Endothelial cell of umbilical vein (primary cell): ENCODE data around the gene MYCBP2. TPM values are rescaled to one million over a fixed set of nuclear protein-coding genes. Genes with fewer than 3 reads are reported as not detected.

ENCODE experiments used
- BruUV-seq: library from RNA; stranded (reverse); fragments of 400-500 nt; replicated peaks from 2 replicates; lab custom pipeline; 2021; lab: Mats Ljungman, UMichigan
- CTCF ChIA-PET: fragments of 300-600, 350-600 bp; sonication (Branson Sonifier 250); formaldehyde crosslinking; loops from one replicate; lab custom pipeline; 2021; ENCODE audit warnings: antibody characterized with exemption, inconsistent platforms; lab: Charles Lee
- POLR2A ChIA-PET: fragments of 300-600, 350-600 bp; sonication (Branson Sonifier 250); formaldehyde crosslinking; loops from one replicate; lab custom pipeline; 2021; ENCODE audit warnings: antibody characterized with exemption, inconsistent platforms; lab: Charles Lee
- DNase-seq: peaks from one replicate; pipeline ENCODE4 v3.0.0-alpha.2; 2011; ENCODE audit warnings: low read depth, low spot score
- FAIRE-seq: peaks from 2 replicates; lab custom pipeline; 2011; peaks lifted over from hg19 to GRCh38; lab: Jason Lieb, UNC
- H2AFZ ChIP-seq: 2 replicates; pipeline ENCODE4 v1.6.0; 2012; ENCODE audit warnings: low read depth, low read length, control low read depth, inconsistent platforms
- H3K27ac ChIP-seq: 2 replicates; pipeline ENCODE4 v1.5.1; 2011; ENCODE audit warnings: low read depth, mild to moderate bottlenecking, control low read depth, low read length, moderate library complexity; ENCODE audit not compliant: insufficient read depth
- H3K27me3 ChIP-seq, 2 experiments: 2 replicates each; pipeline versions ENCODE4 v1.6.0 to v1.6.1; 2011; ENCODE audit warnings: low read length in 2 of 2, mixed read lengths in 1 of 2; ENCODE audit not compliant: control insufficient read depth in 2 of 2, insufficient read depth in 2 of 2
- H3K36me3 ChIP-seq, 2 experiments: 2 replicates in 1 of 2; 3 replicates in 1 of 2; pipeline ENCODE4 v1.5.1; 2011; ENCODE audit warnings: low read length in 2 of 2, mild to moderate bottlenecking in 1 of 2, moderate library complexity in 1 of 2; ENCODE audit not compliant: control insufficient read depth in 2 of 2, insufficient read depth in 2 of 2; ENCODE audit errors: extremely low read depth in 1 of 2
- H3K4me1 ChIP-seq: 3 replicates; pipeline ENCODE4 v1.5.1; 2011; ENCODE audit warnings: mild to moderate bottlenecking, low read length; ENCODE audit not compliant: control insufficient read depth, insufficient read depth; ENCODE audit errors: extremely low read depth
- H3K4me2 ChIP-seq: 2 replicates; pipeline ENCODE4 v1.6.1; 2011; ENCODE audit warnings: low read length, control low read depth, mixed read lengths; ENCODE audit not compliant: insufficient read depth
- H3K4me3 ChIP-seq, 3 experiments: fragments of 200-600 bp in 1 of 3; sonication (generic), shearing (Covaris generic) in 1 of 3; replicated peaks in 1 of 3; 2 replicates each; pipeline ENCODE4 v1.5.1; 2011 to 2016; ENCODE audit warnings: control low read depth in 3 of 3, low read length in 3 of 3, mild to moderate bottlenecking in 2 of 3, inconsistent platforms in 1 of 3, low read depth in 1 of 3, moderate library complexity in 1 of 3; ENCODE audit not compliant: insufficient read depth in 1 of 3
- H3K79me2 ChIP-seq: 2 replicates; pipeline ENCODE4 v1.6.0; 2012; ENCODE audit warnings: low read length, inconsistent platforms; ENCODE audit not compliant: control insufficient read depth, insufficient read depth
- H3K9ac ChIP-seq: replicated peaks from 2 replicates; pipeline ENCODE3; 2011; ENCODE audit warnings: low read length, control low read depth; ENCODE audit not compliant: insufficient read depth; ENCODE audit errors: extremely low read depth
- H3K9me1 ChIP-seq: replicated peaks from 3 replicates; pipeline ENCODE4 v1.6.0; 2011; ENCODE audit warnings: mild to moderate bottlenecking, low read length; ENCODE audit not compliant: control insufficient read depth, insufficient read depth; ENCODE audit errors: extremely low read depth
- H3K9me3 ChIP-seq: replicated peaks from 2 replicates; pipeline ENCODE4 v1.5.1; 2012; ENCODE audit warnings: low read length, inconsistent platforms; ENCODE audit not compliant: control insufficient read depth, insufficient read depth
- H4K20me1 ChIP-seq: replicated peaks from 2 replicates; pipeline ENCODE3; 2011; ENCODE audit warnings: mild to moderate bottlenecking, low read length; ENCODE audit not compliant: control insufficient read depth, insufficient read depth; ENCODE audit errors: extremely low read depth
- EZH2 ChIP-seq: IDR thresholded peaks from 2 replicates; pipeline ENCODE4 v1.6.1; 2012; ENCODE audit warnings: borderline replicate concordance, low read depth, mild to moderate bottlenecking, moderate library complexity, low read length, inconsistent platforms; ENCODE audit not compliant: severe bottlenecking
- FOS ChIP-seq: IDR thresholded peaks from 2 replicates; pipeline ENCODE4 v1.6.1; 2011; ENCODE audit warnings: mild to moderate bottlenecking, low read length, moderate library complexity, borderline replicate concordance; ENCODE audit not compliant: insufficient read depth
- GATA2 ChIP-seq: IDR thresholded peaks from 2 replicates; pipeline ENCODE4 v1.7.0; 2011; ENCODE audit warnings: low read depth, mild to moderate bottlenecking, moderate library complexity, mixed read lengths, low read length; ENCODE audit not compliant: insufficient read length, insufficient read depth
- JUN ChIP-seq: IDR thresholded peaks from 2 replicates; pipeline ENCODE4 v1.6.1; 2011; ENCODE audit warnings: borderline replicate concordance, low read depth; ENCODE audit not compliant: insufficient read length, insufficient read depth
- MYC ChIP-seq: IDR thresholded peaks from one replicate; pipeline ENCODE4 v1.6.1; 2011; ENCODE audit warnings: mild to moderate bottlenecking, low read depth, low read length
- POLR2A ChIP-seq: IDR thresholded peaks from 2 replicates; pipeline ENCODE4 v1.6.1; 2012; ENCODE audit warnings: low read depth, mild to moderate bottlenecking, control low read depth, low read length
- POLR2AphosphoS5 ChIP-seq: IDR thresholded peaks from 2 replicates; pipeline ENCODE4 v1.6.1; 2012; ENCODE audit warnings: low read depth, mild to moderate bottlenecking, control low read depth, low read length, moderate library complexity; ENCODE audit not compliant: insufficient read depth
- dilution Hi-C: fragments of 300-500 bp; cut with MboI; formaldehyde crosslinking; loops from one replicate; pipeline ENCODE4 v1.15.0; 2019; ENCODE audit warnings: low sequenced_read_pairs; ENCODE audit not compliant: extremely low pct_ligation_motif_present
- intact Hi-C: fragments of 100-400 bp; cut with micrococcal nuclease; formaldehyde crosslinking; loops from one replicate; pipeline ENCODE4 v1.10.0; 2022
- polyA plus RNA-seq, 4 experiments: library from polyadenylated mRNA; depleted of rRNA in 3 of 4; stranded (reverse) in 3 of 4; unstranded in 1 of 4; fragments of >200 nt; gene quantifications; 2 replicates each; pipeline versions ENCODE4 v1.2.1 to v1.2.3, GENCODE V29; 2011 to 2012; ENCODE audit warnings: missing spikeins in 1 of 4
- total RNA-seq: library from RNA; stranded (reverse); gene quantifications from 2 replicates; pipeline ENCODE4 v1.2.3, GENCODE V29; 2021
- TF ChIP-seq, protein P1 (sequence below), 2 donors: IDR thresholded peaks; 1 replicate in 1 of 2; 2 replicates in 1 of 2; pipeline ENCODE4 v1.5.1; 2011; ENCODE audit warnings: low read length in 2 of 2, mild to moderate bottlenecking in 2 of 2, moderate library complexity in 2 of 2, control low read depth in 1 of 2, inconsistent platforms in 1 of 2, low read depth in 1 of 2; ENCODE audit not compliant: insufficient read depth in 1 of 2; ENCODE audit errors: extremely low read depth in 1 of 2
- TF ChIP-seq, protein P2 (sequence below): IDR thresholded peaks from 2 replicates; pipeline ENCODE4 v1.6.1; 2011; ENCODE audit not compliant: insufficient read depth, insufficient read length

The MYCBP2 gene
- total and polyA plus RNA-seq, 2 donors (not counting 3 experiments of a cell fraction or from before 2014, with no cell fraction given), result 30.5 to 89.8 TPM

DNA sequence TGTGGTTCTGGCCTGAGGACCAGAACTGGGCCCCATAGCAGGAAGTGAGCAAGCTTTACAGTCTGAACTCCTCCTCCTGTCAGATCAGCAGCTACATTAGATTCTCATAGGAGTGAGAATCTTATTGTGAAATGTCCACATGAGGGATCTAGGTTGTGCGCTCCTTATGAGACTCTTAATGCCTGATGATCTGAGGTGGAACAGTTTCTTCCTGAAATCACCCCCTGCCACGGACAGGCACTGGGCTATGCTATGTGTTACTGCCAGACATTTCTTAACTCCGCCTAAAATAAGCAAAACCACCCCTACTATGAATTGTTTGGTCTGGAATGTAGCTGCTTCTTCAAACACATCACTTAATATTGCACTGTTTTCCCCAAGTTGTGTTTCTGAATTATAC, 304.6 kb downstream of the MYCBP2 start:
- ChIA-PET CTCF (interaction anchor here (0.8 to 1.0 kb wide), 2 partner anchors 41 to 1335 kb away, joined by 3 read pairs; no protein-coding TSS in a partner anchor), POLR2A (no interaction called here)
- Histone ChIP-seq H3K79me2 (peaks cover 84% of the 10 kb centered on the region), H3K4me1 (peaks cover 21% of the 10 kb centered on the region), H3K4me2 (no peak overlapping the region), H2AFZ (no peak overlapping the region), H3K36me3 (peaks cover 2 to 6% of the 10 kb centered on the region in 2 experiments), H4K20me1 (peaks cover 17% of the 10 kb centered on the region), H3K9me3 (no peaks in the 10 kb centered on the region), H3K27ac (no peak overlapping the region), H3K9ac (no peak overlapping the region), H3K4me3 (no peak overlapping the region), H3K9me1 (no peaks in the 10 kb centered on the region), H3K27me3 (no peaks in the 10 kb centered on the region)
- TF ChIP-seq POLR2AphosphoS5, result no peak
- TF ChIP-seq MYC, result no peak
- no peak for TF ChIP-seq GATA2
- no peak for TF ChIP-seq FOS
- TF ChIP-seq, protein P1, sequence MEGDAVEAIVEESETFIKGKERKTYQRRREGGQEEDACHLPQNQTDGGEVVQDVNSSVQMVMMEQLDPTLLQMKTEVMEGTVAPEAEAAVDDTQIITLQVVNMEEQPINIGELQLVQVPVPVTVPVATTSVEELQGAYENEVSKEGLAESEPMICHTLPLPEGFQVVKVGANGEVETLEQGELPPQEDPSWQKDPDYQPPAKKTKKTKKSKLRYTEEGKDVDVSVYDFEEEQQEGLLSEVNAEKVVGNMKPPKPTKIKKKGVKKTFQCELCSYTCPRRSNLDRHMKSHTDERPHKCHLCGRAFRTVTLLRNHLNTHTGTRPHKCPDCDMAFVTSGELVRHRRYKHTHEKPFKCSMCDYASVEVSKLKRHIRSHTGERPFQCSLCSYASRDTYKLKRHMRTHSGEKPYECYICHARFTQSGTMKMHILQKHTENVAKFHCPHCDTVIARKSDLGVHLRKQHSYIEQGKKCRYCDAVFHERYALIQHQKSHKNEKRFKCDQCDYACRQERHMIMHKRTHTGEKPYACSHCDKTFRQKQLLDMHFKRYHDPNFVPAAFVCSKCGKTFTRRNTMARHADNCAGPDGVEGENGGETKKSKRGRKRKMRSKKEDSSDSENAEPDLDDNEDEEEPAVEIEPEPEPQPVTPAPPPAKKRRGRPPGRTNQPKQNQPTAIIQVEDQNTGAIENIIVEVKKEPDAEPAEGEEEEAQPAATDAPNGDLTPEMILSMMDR (IDR thresholded peaks at IDR 0.05; ENCODE audit: extremely low read depth in 1 of 2, insufficient read depth in 1 of 2, low read depth in 1 of 2, low read length in 2 of 2), result no peak
- DNase-seq (no peak), FAIRE-seq (no peak)
- dilution Hi-C loops, result no loop called here
- intact Hi-C loops, result loop anchor here (10.0 kb wide), 1 partner anchor 542 kb away; no protein-coding TSS in a partner anchor
- BruUV-seq, result no TSS peak

DNA sequence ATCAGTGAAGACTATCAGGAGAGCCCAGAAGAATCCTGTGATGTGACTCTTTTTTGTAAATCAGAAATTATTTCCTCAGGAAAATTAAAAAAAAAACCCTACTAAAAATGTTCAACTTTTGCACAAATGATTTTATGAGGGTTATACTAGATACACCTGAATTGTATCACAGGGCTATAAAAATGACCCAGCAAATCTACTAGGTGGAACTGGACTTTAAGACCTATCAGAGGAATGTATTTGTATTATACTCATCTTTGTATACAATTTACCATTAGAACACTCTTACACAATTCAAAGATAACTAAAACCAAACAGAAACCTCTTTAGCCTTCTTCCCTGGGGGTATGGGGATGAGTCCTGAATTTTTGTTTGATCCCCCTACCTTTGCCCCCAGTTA, 307.1 kb downstream of the MYCBP2 start:
- Histone ChIP-seq H3K79me2 (peaks cover 75% of the 10 kb centered on the region), H2AFZ (no peak overlapping the region), H3K36me3 (peaks cover 6 to 13% of the 10 kb centered on the region in 2 experiments), H3K4me2 (no peak overlapping the region), H3K4me1 (peaks cover 12% of the 10 kb centered on the region), H3K9ac (no peak overlapping the region), H3K9me3 (no peaks in the 10 kb centered on the region), H3K4me3 (no peak overlapping the region), H3K27me3 (no peaks in the 10 kb centered on the region), H4K20me1 (peaks cover 15% of the 10 kb centered on the region), H3K27ac (no peak overlapping the region), H3K9me1 (no peaks in the 10 kb centered on the region)
- ChIA-PET POLR2A (no interaction called here), CTCF (interaction anchor here (2.1 kb wide), 1 partner anchor 17 kb away, joined by 11 read pairs; no protein-coding TSS in a partner anchor)
- BruUV-seq, result no TSS peak
- dilution Hi-C loops (no loop called here), intact Hi-C loops (loop anchor here (10.0 kb wide), 1 partner anchor 545 kb away; no protein-coding TSS in a partner anchor)
- TF ChIP-seq MYC (no peak), POLR2AphosphoS5 (no peak), POLR2A (no peak), FOS (no peak), EZH2 (no peak), GATA2 (no peak), JUN (no peak)
- TF ChIP-seq, protein P1 (IDR thresholded peaks at IDR 0.05; ENCODE audit: extremely low read depth in 1 of 2, insufficient read depth in 1 of 2, low read depth in 1 of 2, low read length in 2 of 2), result no peak
- TF ChIP-seq, protein P2, sequence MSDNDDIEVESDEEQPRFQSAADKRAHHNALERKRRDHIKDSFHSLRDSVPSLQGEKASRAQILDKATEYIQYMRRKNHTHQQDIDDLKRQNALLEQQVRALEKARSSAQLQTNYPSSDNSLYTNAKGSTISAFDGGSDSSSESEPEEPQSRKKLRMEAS, result no peak
- DNase-seq, result no peak
- no peak for FAIRE-seq
